Adrenal gland (tissue), 12 donors: ENCODE measurements around the gene IQSEC1. TPM values are rescaled to one million over a fixed set of nuclear protein-coding genes. Genes with fewer than 3 reads are reported as not detected.

Source experiments
- DNase-seq, 7 donors: peaks; one replicate each; pipeline ENCODE4 v3.0.0-alpha.2; 2019 to 2020
- H3K27ac ChIP-seq, 5 donors: fragments of 200-600 bp; sonication (generic) in 4 of 5; 1 replicate in 3 of 5; 2 replicates in 2 of 5; pipeline versions ENCODE4 v1.5.1 to v1.8.0; 2016 to 2020; ENCODE audit warnings: mild to moderate bottlenecking in 1 of 5
- H3K27me3 ChIP-seq: fragments of 200-600 bp; 2 replicates; pipeline ENCODE4 v1.8.0; 2021
- H3K36me3 ChIP-seq, 2 donors: fragments of 200-600 bp; replicated peaks in 1 of 2; 1 replicate in 1 of 2; 2 replicates in 1 of 2; pipeline versions ENCODE4 v1.5.1 to v1.8.0; 2018 to 2022
- H3K4me1 ChIP-seq, 2 donors: fragments of 200-600 bp; replicated peaks in 1 of 2; 1 replicate in 1 of 2; 2 replicates in 1 of 2; pipeline versions ENCODE4 v1.5.1 to v1.8.0; 2018 to 2021
- H3K4me3 ChIP-seq, 4 donors: fragments of 200-600 bp; sonication (generic) in 3 of 4; one replicate each; pipeline ENCODE4 v1.5.1; 2016 to 2018
- H3K9me3 ChIP-seq, 3 donors: fragments of 200-600 bp; sonication (generic) in 1 of 3; replicated peaks in 1 of 3; 1 replicate in 2 of 3; 2 replicates in 1 of 3; pipeline versions ENCODE4 v1.5.1 to v1.8.0; 2016 to 2021
- CTCF ChIP-seq, 6 experiments: fragments of 450-650 bp in 4 of 6; fragments of 200-600 bp in 2 of 6; sonication (generic) in 1 of 6; IDR thresholded peaks; 1 replicate in 5 of 6; 2 replicates in 1 of 6; pipeline versions ENCODE4 v1.5.1 to v1.8.0; 2016 to 2021; ENCODE audit warnings: antibody characterized with exemption in 6 of 6, mild to moderate bottlenecking in 2 of 6, moderate library complexity in 1 of 6
- POLR2A ChIP-seq, 2 donors: fragments of 450-650 bp; IDR thresholded peaks; one replicate each; pipeline ENCODE4 v1.6.1; 2017; ENCODE audit warnings: antibody characterized with exemption in 2 of 2, mild to moderate bottlenecking in 2 of 2, moderate library complexity in 1 of 2
- WGBS, 4 donors: extraction: QIAGEN DNeasy Blood & Tissue Kit in 2 of 4; methylation state at CpG; one replicate each; pipeline versions ENCODE4 v1.1.5 to v1.1.7; 2013 to 2017; 5-methylcytosine and 5-hydroxymethylcytosine counted together
- intact Hi-C, 2 donors: fragments of 100-400 bp; cut with DNase I; formaldehyde crosslinking; loops; one replicate each; pipeline versions ENCODE4 v1.14.1 to v1.15.0; 2022 to 2023
- polyA plus RNA-seq, 3 donors: library from polyadenylated mRNA; stranded (reverse); fragments of 200-250 nt in 2 of 3; fragments of 350-450 nt in 1 of 3; fragmentation: Illumina TruSeq in 1 of 3; extraction: RNeasy Lipid Tissue Mini Kit (QIAGEN cat#74804) in 1 of 3; gene quantifications; one replicate each; pipeline ENCODE4 v1.2.3, GENCODE V29; 2013 to 2014
- total RNA-seq, 9 donors: library from RNA; depleted of rRNA in 4 of 9; stranded (reverse); fragments of >200 nt in 4 of 9; fragments of 120-200 nt in 1 of 9; fragmentation: NEBNext Ultra II Directional in 1 of 9; extraction: Animal tissue kit (Norgen Biotek cat#: 25700) in 1 of 9; gene quantifications; one replicate each; pipeline versions ENCODE4 v1.1.0 to v1.2.4, GENCODE V29; 2013 to 2023
- donor health status: healthy with polysubstance abuse.
- donor health status: Bipolar disorder and iron deficiency.
- donor health status: DM: yes; HTN: yes; CAD: no.
- donor health status: DM: no; HTN: no; CAD: no.
- donor health status: DM: no; HTN: no; CAD: no.
- donor health status: DM: yes; HTN: yes; CAD: no.

IQSEC1 gene
- total and polyA plus RNA-seq, 12 donors, result 24.4 to 133 (median 94.2) TPM

DNA sequence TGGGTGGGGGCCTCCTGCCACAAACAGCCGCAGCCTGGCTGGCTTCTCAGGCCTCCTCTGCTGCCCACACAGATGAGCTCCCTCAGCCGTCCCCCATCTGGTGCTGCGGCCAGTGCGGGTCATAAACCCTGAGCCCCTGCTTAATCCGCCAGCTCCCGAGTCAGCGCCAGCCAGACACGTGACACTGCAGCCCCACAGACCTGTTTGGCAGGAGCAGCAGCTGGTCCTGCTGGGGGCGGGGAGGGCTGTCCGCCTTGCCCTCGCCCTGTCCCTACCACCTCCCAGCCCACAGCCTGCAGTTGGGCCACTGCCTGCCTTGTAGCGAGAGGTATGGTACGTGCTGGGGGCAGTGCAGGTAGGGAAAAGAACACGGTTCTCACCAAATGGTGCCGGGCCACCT lies 86.2 kb downstream of the IQSEC1 start:
- no peak for TF ChIP-seq CTCF (IDR thresholded peaks at IDR 0.05)
- H3K27me3 ChIP-seq, result no peaks in the 10 kb centered on the region
- intact Hi-C loops, result loop anchor here in 1 of 2 donors (10.0 kb wide), 1 partner anchor 52 kb away; no protein-coding TSS in a partner anchor
- peak in 3 of 7 donors; percentile 36 to 48 (median 47) for DNase-seq
- H3K27ac ChIP-seq, result peak overlapping the region; percentile 27 to 78 (median 65)
- H3K9me3 ChIP-seq, result no peaks in the 10 kb centered on the region
- 62 to 72% (median 68%) methylated on average over 13 to 15 of the region's 15 CpGs for WGBS, 4 donors
- peaks cover 28 to 58% of the 10 kb centered on the region in 2 donors for H3K4me1 ChIP-seq
- no peak overlapping the region for H3K4me3 ChIP-seq
- no peaks in the 10 kb centered on the region for H3K36me3 ChIP-seq

GRCh38 chr3:12986521-12986920 lies 86.7 kb downstream of the IQSEC1 start:
- 73 to 82% (median 79%) methylated on average over 6 to 11 of the region's 11 CpGs for WGBS, 4 donors
- TF ChIP-seq POLR2A (IDR thresholded peaks at IDR 0.05) (no peak), CTCF (IDR thresholded peaks at IDR 0.05) (no peak)
- no peak for DNase-seq
- H3K9me3 ChIP-seq, result no peaks in the 10 kb centered on the region
- peak overlapping the region; percentile 27 to 78 (median 65) for H3K27ac ChIP-seq
- no peaks in the 10 kb centered on the region for H3K36me3 ChIP-seq
- H3K4me3 ChIP-seq, result no peak overlapping the region
- intact Hi-C loops, result loop anchor here in 1 of 2 donors (10.0 kb wide), 1 partner anchor 52 kb away; no protein-coding TSS in a partner anchor
- peaks cover 24 to 53% of the 10 kb centered on the region in 2 donors for H3K4me1 ChIP-seq
- H3K27me3 ChIP-seq, result no peaks in the 10 kb centered on the region

- H3K27me3 ChIP-seq, result no peaks in the 10 kb centered on the region
- intact Hi-C loops, result loop anchor here in 1 of 2 donors (10.0 kb wide), 1 partner anchor 51 kb away; no protein-coding TSS in a partner anchor
- no peak overlapping the region for H3K4me3 ChIP-seq
- H3K9me3 ChIP-seq, result no peaks in the 10 kb centered on the region
- no peaks in the 10 kb centered on the region for H3K36me3 ChIP-seq
- DNase-seq, result peak in 4 of 7 donors; percentile 48 to 61 (median 52)
- WGBS, 4 donors, result 45 to 68% (median 55%) methylated on average over 2 to 8 of the region's 8 CpGs
- H3K4me1 ChIP-seq, result peaks cover 19 to 48% of the 10 kb centered on the region in 2 donors
- peak overlapping the region; percentile 27 to 78 (median 65) for H3K27ac ChIP-seq
- no peak for TF ChIP-seq CTCF (IDR thresholded peaks at IDR 0.05)
- no peak for TF ChIP-seq POLR2A (IDR thresholded peaks at IDR 0.05)
Measured at GRCh38 chr3:12986031-12986430, 87.2 kb downstream of the IQSEC1 start.

DNA sequence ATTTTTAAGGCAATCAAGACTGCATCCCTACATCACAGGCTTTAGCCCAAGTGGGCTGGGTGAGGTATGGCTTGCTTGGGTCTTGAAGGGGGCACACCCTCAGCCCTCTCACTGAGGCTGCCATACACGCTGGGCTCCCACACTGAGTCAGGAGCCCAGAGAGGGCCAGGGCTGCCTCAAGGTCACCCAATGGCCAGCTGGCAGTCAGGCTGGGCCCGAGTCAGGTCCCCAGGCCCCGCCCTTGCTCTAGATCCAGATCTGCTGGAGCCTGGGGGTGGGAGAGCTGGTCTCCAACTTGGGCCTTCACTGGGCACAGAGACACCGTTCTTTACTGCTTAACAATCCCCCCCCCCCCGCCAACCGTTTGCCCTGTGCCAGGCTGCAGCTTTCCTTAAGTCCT lies 88.1 kb downstream of the IQSEC1 start:
- TF ChIP-seq POLR2A (IDR thresholded peaks at IDR 0.05) (no peak), CTCF (IDR thresholded peaks at IDR 0.05) (no peak)
- no peaks in the 10 kb centered on the region for H3K27me3 ChIP-seq
- intact Hi-C loops, result loop anchor here in 1 of 2 donors (10.0 kb wide), 1 partner anchor 50 kb away; no protein-coding TSS in a partner anchor
- no peaks in the 10 kb centered on the region for H3K9me3 ChIP-seq
- H3K4me1 ChIP-seq, result peaks cover 18 to 39% of the 10 kb centered on the region in 2 donors
- H3K27ac ChIP-seq, result peak overlapping the region in 4 of 5 donors; percentile 49 to 78 (median 62)
- H3K4me3 ChIP-seq, result no peak overlapping the region
- DNase-seq, result peak; percentile 71 to 90 (median 85)
- WGBS, 4 donors, result 42 to 49% (median 45%) methylated on average over 3 to 6 of the region's 6 CpGs; no CpG with 5 or more reads in 1 of the 4 donors
- no peaks in the 10 kb centered on the region for H3K36me3 ChIP-seq
